Neuronal stem cell (in vitro differentiated cells): Measurements from ENCODE around the gene CD164. TPM values are rescaled to one million over a fixed set of nuclear protein-coding genes. Genes with fewer than 3 reads are reported as not detected.

Experiments used
- DNase-seq: peaks from one replicate; pipeline ENCODE4 v3.0.0-alpha.2; 2013; ENCODE audit warnings: low spot score
- H2AFZ ChIP-seq: one replicate; pipeline ENCODE4 v1.6.1; 2013; ENCODE audit warnings: mild to moderate bottlenecking, low read length, inconsistent platforms
- H2AK5ac ChIP-seq: 2 replicates; pipeline ENCODE4 v1.6.1; 2013; ENCODE audit warnings: low read depth, mild to moderate bottlenecking, inconsistent platforms, low read length, moderate library complexity, mixed read lengths
- H2BK120ac ChIP-seq: 2 replicates; pipeline ENCODE4 v1.6.1; 2013; ENCODE audit warnings: low read depth, mild to moderate bottlenecking, inconsistent platforms, low read length, moderate library complexity, mixed read lengths
- H2BK12ac ChIP-seq: one replicate; pipeline ENCODE4 v1.6.1; 2013; ENCODE audit warnings: low read length, inconsistent platforms
- H2BK15ac ChIP-seq: 2 replicates; pipeline ENCODE4 v1.6.1; 2013; ENCODE audit warnings: mild to moderate bottlenecking, low read length, inconsistent platforms, mixed read lengths
- H2BK5ac ChIP-seq: one replicate; pipeline ENCODE4 v1.6.1; 2013; ENCODE audit warnings: inconsistent platforms, mild to moderate bottlenecking, low read length, moderate library complexity
- H3K14ac ChIP-seq: one replicate; pipeline ENCODE4 v1.6.1; 2013; ENCODE audit warnings: low read length, inconsistent platforms
- H3K18ac ChIP-seq: 2 replicates; pipeline ENCODE4 v1.6.1; 2013; ENCODE audit warnings: low read length, inconsistent platforms
- H3K23ac ChIP-seq: 2 replicates; pipeline ENCODE4 v1.6.1; 2013; ENCODE audit warnings: low read depth, mild to moderate bottlenecking, mixed read lengths, low read length, inconsistent platforms; ENCODE audit not compliant: poor library complexity
- H3K27ac ChIP-seq: replicated peaks from 3 replicates; pipeline ENCODE4 v1.5.1; 2013; ENCODE audit warnings: low read length, inconsistent platforms
- H3K27me3 ChIP-seq, 3 experiments: 2 replicates each; pipeline ENCODE4 v1.6.1; 2013; ENCODE audit warnings: low read length in 3 of 3, mild to moderate bottlenecking in 2 of 3, inconsistent platforms in 1 of 3, low read depth in 1 of 3, mixed read lengths in 1 of 3, moderate library complexity in 1 of 3; ENCODE audit not compliant: control insufficient read depth in 3 of 3, insufficient read depth in 3 of 3
- H3K36me3 ChIP-seq, 2 donors: replicated peaks in 1 of 2; 2 replicates each; pipeline ENCODE4 v1.6.1; 2013; ENCODE audit warnings: low read length in 2 of 2; ENCODE audit not compliant: control insufficient read depth in 2 of 2, insufficient read depth in 2 of 2
- H3K4ac ChIP-seq: 2 replicates; pipeline ENCODE4 v1.6.1; 2013; ENCODE audit warnings: inconsistent platforms, mild to moderate bottlenecking, low read length, moderate library complexity
- H3K4me1 ChIP-seq, 2 donors: 1 replicate in 1 of 2; 2 replicates in 1 of 2; pipeline ENCODE4 v1.6.1; 2013; ENCODE audit warnings: low read length in 2 of 2, low read depth in 1 of 2; ENCODE audit not compliant: control insufficient read depth in 2 of 2, insufficient read depth in 1 of 2
- H3K4me2 ChIP-seq: one replicate; pipeline ENCODE4 v1.6.1; 2013; ENCODE audit warnings: mild to moderate bottlenecking, low read length, inconsistent platforms; ENCODE audit not compliant: insufficient read depth, poor library complexity, severe bottlenecking
- H3K4me3 ChIP-seq, 2 donors: 2 replicates each; pipeline ENCODE4 v1.5.1; 2013; ENCODE audit warnings: low read length in 2 of 2, mild to moderate bottlenecking in 2 of 2, inconsistent platforms in 1 of 2, moderate library complexity in 1 of 2
- H3K79me1 ChIP-seq: one replicate; pipeline ENCODE4 v1.6.1; 2013; ENCODE audit warnings: low read depth, mild to moderate bottlenecking, inconsistent platforms, low read length, moderate library complexity
- H3K9ac ChIP-seq: one replicate; pipeline ENCODE4 v1.6.1; 2013; ENCODE audit warnings: mild to moderate bottlenecking, low read depth, low read length, inconsistent platforms; ENCODE audit not compliant: poor library complexity
- H3K9me3 ChIP-seq, 2 donors: replicated peaks in 1 of 2; 2 replicates each; pipeline versions ENCODE3 to v1.6.1; 2013; ENCODE audit warnings: low read length in 2 of 2, mild to moderate bottlenecking in 2 of 2, inconsistent platforms in 1 of 2, low read depth in 1 of 2, mixed read lengths in 1 of 2, moderate library complexity in 1 of 2; ENCODE audit not compliant: control insufficient read depth in 2 of 2, insufficient read depth in 1 of 2
- H4K8ac ChIP-seq: one replicate; pipeline ENCODE4 v1.6.1; 2013; ENCODE audit warnings: low read depth, mild to moderate bottlenecking, inconsistent platforms, low read length, moderate library complexity
- H4K91ac ChIP-seq: one replicate; pipeline ENCODE4 v1.6.1; 2013; ENCODE audit warnings: low read length, low read depth, mild to moderate bottlenecking, inconsistent platforms; ENCODE audit not compliant: poor library complexity
- WGBS, 2 donors: extraction: QIAGEN DNeasy Blood & Tissue Kit; methylation state at CpG; one replicate each; pipeline ENCODE4 v1.1.7; 2013; ENCODE audit warnings: missing lambda C conversion rate in 2 of 2, mixed read lengths in 1 of 2; ENCODE audit not compliant: insufficient read length in 2 of 2, insufficient replicate concordance in 1 of 2; ENCODE audit errors: extremely low coverage in 2 of 2; 5-methylcytosine and 5-hydroxymethylcytosine counted together
- polyA plus RNA-seq, 2 experiments: library from polyadenylated mRNA; stranded (reverse); fragments of 200-250 nt; gene quantifications; one replicate each; pipeline ENCODE4 v1.2.3, GENCODE V29; 2013

CD164 gene
- 92.4 TPM for polyA plus RNA-seq (2013, experiment 1 of 2)
- polyA plus RNA-seq (2013, experiment 2 of 2), result 94.2 TPM

- H3K79me1 ChIP-seq, result peaks cover 2% of the 10 kb centered on the region
- H3K27me3 ChIP-seq, result no peaks in the 10 kb centered on the region
- H2BK12ac ChIP-seq, result peak within 1 kb of the TSS; percentile 99
- no CpG with 5 or more reads among the region's 93 CpGs for WGBS, 2 donors
- H3K14ac ChIP-seq, result peak within 1 kb of the TSS; percentile 97
- H4K8ac ChIP-seq, result peak within 1 kb of the TSS; percentile 99
- H2AFZ ChIP-seq, result peak within 1 kb of the TSS; percentile 88
- H3K9ac ChIP-seq, result peak within 1 kb of the TSS; percentile 100
- H2AK5ac ChIP-seq, result peak within 1 kb of the TSS; percentile 70
- peak within 1 kb of the TSS; percentile 98 for H3K23ac ChIP-seq
- peaks cover 2% of the 10 kb centered on the region in 2 donors for H3K4me1 ChIP-seq
- H3K4ac ChIP-seq, result peak within 1 kb of the TSS; percentile 97
- peak within 1 kb of the TSS; percentile 99 for H4K91ac ChIP-seq
- H3K36me3 ChIP-seq, result peaks cover 0 to 25% of the 10 kb centered on the region in 2 donors
- peak within 1 kb of the TSS; percentile 84 for H2BK120ac ChIP-seq
- peak within 1 kb of the TSS; percentile 99 for H3K27ac ChIP-seq
- H3K4me2 ChIP-seq, result peak within 1 kb of the TSS; percentile 71
- H2BK5ac ChIP-seq, result peak within 1 kb of the TSS; percentile 99
- no peaks in the 10 kb centered on the region for H3K9me3 ChIP-seq
- peak within 1 kb of the TSS; percentile 95 to 100 for H3K4me3 ChIP-seq
- H3K18ac ChIP-seq, result peak within 1 kb of the TSS; percentile 100
- no peak for DNase-seq
- H2BK15ac ChIP-seq, result peak within 1 kb of the TSS; percentile 97
Observed at GRCh38 chr6:109381747-109382575, at the start of gene CD164. Gene CD164, minus strand, starts transcription at chr6:109382467. Its CDS starts 89 bp downstream, at chr6:109382378.

- H3K18ac ChIP-seq, result peak overlapping the region; percentile 2
- no peaks in the 10 kb centered on the region for H3K9me3 ChIP-seq
- H4K8ac ChIP-seq, result no peak overlapping the region
- H2BK12ac ChIP-seq, result no peak overlapping the region
- no peak overlapping the region for H3K9ac ChIP-seq
- H4K91ac ChIP-seq, result no peak overlapping the region
- H2BK15ac ChIP-seq, result no peak overlapping the region
- H2BK5ac ChIP-seq, result no peak overlapping the region
- H3K27me3 ChIP-seq, result no peaks in the 10 kb centered on the region
- no peak overlapping the region for H2AK5ac ChIP-seq
- H3K4me1 ChIP-seq, result no peaks in the 10 kb centered on the region
- no peak overlapping the region for H2AFZ ChIP-seq
- no CpG with 5 or more reads among the region's 3 CpGs for WGBS, 2 donors
- no peaks in the 10 kb centered on the region for H3K36me3 ChIP-seq
- no peak overlapping the region for H3K4me2 ChIP-seq
- H3K4ac ChIP-seq, result no peak overlapping the region
- no peaks in the 10 kb centered on the region for H3K79me1 ChIP-seq
- H3K14ac ChIP-seq, result no peak overlapping the region
- H3K23ac ChIP-seq, result no peak overlapping the region
- no peak overlapping the region for H3K4me3 ChIP-seq
- H2BK120ac ChIP-seq, result no peak overlapping the region
- no peak for DNase-seq
- H3K27ac ChIP-seq, result no peak overlapping the region
Observed at GRCh38 chr6:109429496-109429895, 47.2 kb upstream of the CD164 start.

- Histone ChIP-seq H3K18ac (no peak overlapping the region), H3K4ac (no peak overlapping the region), H3K23ac (no peak overlapping the region)
Observed at GRCh38 chr6:109428889-109429477, 46.7 kb upstream of the CD164 start.

GRCh38 chr6:109424946-109425345 lies 42.7 kb upstream of the CD164 start:
- H3K18ac ChIP-seq, result no peak overlapping the region
- H3K14ac ChIP-seq, result no peak overlapping the region
- no peak for DNase-seq
- no peak overlapping the region for H3K9ac ChIP-seq
- no peak overlapping the region for H3K4me3 ChIP-seq
- no peak overlapping the region for H2AFZ ChIP-seq
- no peak overlapping the region for H2BK12ac ChIP-seq
- H4K8ac ChIP-seq, result no peak overlapping the region
- no peak overlapping the region for H2BK5ac ChIP-seq
- no peak overlapping the region for H3K23ac ChIP-seq
- no peak overlapping the region for H3K27ac ChIP-seq
- H3K9me3 ChIP-seq, result no peaks in the 10 kb centered on the region
- H4K91ac ChIP-seq, result no peak overlapping the region
- H3K4me1 ChIP-seq, result peaks cover 0 to 3% of the 10 kb centered on the region in 2 donors
- no peaks in the 10 kb centered on the region for H3K36me3 ChIP-seq
- no CpG with 5 or more reads among the region's 2 CpGs for WGBS, 2 donors
- H2BK120ac ChIP-seq, result no peak overlapping the region
- H3K27me3 ChIP-seq, result no peaks in the 10 kb centered on the region
- no peak overlapping the region for H2BK15ac ChIP-seq
- H3K79me1 ChIP-seq, result no peaks in the 10 kb centered on the region
- no peak overlapping the region for H3K4ac ChIP-seq
- H3K4me2 ChIP-seq, result no peak overlapping the region
- no peak overlapping the region for H2AK5ac ChIP-seq

More at GRCh38 chr6:109428889-109429477, 46.7 kb upstream of the CD164 start:
- no peak overlapping the region for H3K4me2 ChIP-seq
- H3K9ac ChIP-seq, result no peak overlapping the region
- no peak overlapping the region for H3K4me3 ChIP-seq
- no peak overlapping the region for H2BK12ac ChIP-seq
- H2BK120ac ChIP-seq, result no peak overlapping the region
- H3K36me3 ChIP-seq, result no peaks in the 10 kb centered on the region
- no peak overlapping the region for H2AFZ ChIP-seq
- no peak overlapping the region for H2BK15ac ChIP-seq
- no peak overlapping the region for H2BK5ac ChIP-seq
- no peaks in the 10 kb centered on the region for H3K27me3 ChIP-seq
- H3K27ac ChIP-seq, result no peak overlapping the region
- DNase-seq, result no peak
- no peak overlapping the region for H3K14ac ChIP-seq
- H3K79me1 ChIP-seq, result no peaks in the 10 kb centered on the region
- no peak overlapping the region for H2AK5ac ChIP-seq
- no peak overlapping the region for H4K8ac ChIP-seq
- H3K4me1 ChIP-seq, result peaks cover 0 to 3% of the 10 kb centered on the region in 2 donors
- H4K91ac ChIP-seq, result no peak overlapping the region
- no peaks in the 10 kb centered on the region for H3K9me3 ChIP-seq
- no CpG with 5 or more reads among the region's 7 CpGs for WGBS, 2 donors
